Lower leg skin (tissue), 3 donors: Measurements from ENCODE around the gene DNAAF1.

Experiments used
- CTCF ChIP-seq, 3 donors: fragments of 450-650 bp; IDR thresholded peaks; one replicate each; pipeline ENCODE4 v1.5.1; 2016; ENCODE audit warnings: antibody characterized with exemption in 3 of 3, mild to moderate bottlenecking in 3 of 3, moderate library complexity in 2 of 3
- POLR2A ChIP-seq, 2 donors: fragments of 450-650 bp; IDR thresholded peaks; one replicate each; pipeline ENCODE4 v1.6.1; 2016 to 2017; ENCODE audit warnings: antibody characterized with exemption in 2 of 2, mild to moderate bottlenecking in 1 of 2, moderate library complexity in 1 of 2

- TF ChIP-seq POLR2A (IDR thresholded peaks at IDR 0.05) (no peak), CTCF (IDR thresholded peaks at IDR 0.05) (no peak)
These were observed 45.8 kb downstream of the DNAAF1 start, which contains the start of gene ADAD2 for GRCh38 chr16:84190731-84191388.
